ENCODE data around the gene B3GAT2. TPM values are rescaled to one million over a fixed set of nuclear protein-coding genes. Genes with fewer than 3 reads are reported as not detected.

B3GAT2 gene
- polyA plus RNA-seq, 1 donor (not counting 4 experiments of a cell fraction or from before 2014, with no cell fraction given) = 0.01 TPM

DNA sequence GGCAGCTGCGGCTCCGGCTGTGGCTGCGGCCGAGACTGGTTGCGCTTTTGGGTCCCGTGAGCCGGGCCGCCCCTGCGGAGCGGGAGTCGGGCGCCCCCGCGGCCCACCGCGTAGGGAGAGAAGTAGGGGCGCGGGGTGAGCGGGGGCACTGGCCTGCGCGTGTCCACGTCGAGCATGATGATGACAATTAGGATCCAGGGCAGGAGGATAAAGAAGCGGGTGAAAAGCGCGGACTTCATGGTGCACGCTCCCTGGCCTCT lies 739 bp downstream of the B3GAT2 start:
- DNase-seq (ENCODE audit: low read depth, low spot score) (no peak), FAIRE-seq (no peak)
- Histone ChIP-seq H3K9me1 (ENCODE audit: control insufficient read depth, extremely low read depth, insufficient read depth, low read length) (no peaks in the 10 kb centered on the region), H3K9ac (ENCODE audit: control insufficient read depth, extremely low read depth, insufficient read depth, low read length) (no peak overlapping the region), H3K4me1 (ENCODE audit: control insufficient read depth, extremely low read depth, insufficient read depth, low read length) (peaks cover 4% of the 10 kb centered on the region), H2AFZ (ENCODE audit: control insufficient read depth, low read length) (peak overlapping the region; percentile 58), H3K36me3 (ENCODE audit: control insufficient read depth in 2 of 2, extremely low read depth in 1 of 2, insufficient read depth in 2 of 2, low read length in 2 of 2) (no peaks in the 10 kb centered on the region), H3K9me3 (ENCODE audit: control insufficient read depth, low read depth, low read length) (no peaks in the 10 kb centered on the region), H4K20me1 (ENCODE audit: control insufficient read depth, extremely low read depth, insufficient read depth, low read length) (no peaks in the 10 kb centered on the region), H3K27ac (ENCODE audit: control insufficient read depth, insufficient read depth, low read length) (no peak overlapping the region), H3K4me2 (ENCODE audit: control insufficient read depth, extremely low read depth, insufficient read depth, low read depth, low read length) (peak overlapping the region; percentile 74), H3K27me3 (ENCODE audit: control insufficient read depth, extremely low read depth, insufficient read depth, low read length) (peaks cover 48% of the 10 kb centered on the region), H3K4me3 (ENCODE audit: control insufficient read depth in 2 of 3, extremely low read depth in 1 of 3, insufficient read depth in 2 of 3, low read depth in 1 of 3, low read length in 3 of 3) (peak overlapping the region; percentile 13 to 55 (median 27)), H3K79me2 (ENCODE audit: control insufficient read depth, insufficient read depth, low read length) (no peaks in the 10 kb centered on the region)
- no peak for TF ChIP-seq CTCF (optimal IDR thresholded peaks at IDR 0.05 in 1 of 3, IDR thresholded peaks at IDR 0.05 in 1 of 3, conservative IDR thresholded peaks at IDR 0.05 in 1 of 3; ENCODE audit: extremely low read depth in 1 of 3, insufficient read depth in 2 of 3, low read length in 3 of 3)
- no peak for TF ChIP-seq EZH2 (IDR thresholded peaks at IDR 0.05; ENCODE audit: low read length)
- dilution Hi-C loops (cut with MboI; ENCODE audit: extremely low pct_ligation_motif_present, low sequenced_read_pairs) = no loop called here

DNA sequence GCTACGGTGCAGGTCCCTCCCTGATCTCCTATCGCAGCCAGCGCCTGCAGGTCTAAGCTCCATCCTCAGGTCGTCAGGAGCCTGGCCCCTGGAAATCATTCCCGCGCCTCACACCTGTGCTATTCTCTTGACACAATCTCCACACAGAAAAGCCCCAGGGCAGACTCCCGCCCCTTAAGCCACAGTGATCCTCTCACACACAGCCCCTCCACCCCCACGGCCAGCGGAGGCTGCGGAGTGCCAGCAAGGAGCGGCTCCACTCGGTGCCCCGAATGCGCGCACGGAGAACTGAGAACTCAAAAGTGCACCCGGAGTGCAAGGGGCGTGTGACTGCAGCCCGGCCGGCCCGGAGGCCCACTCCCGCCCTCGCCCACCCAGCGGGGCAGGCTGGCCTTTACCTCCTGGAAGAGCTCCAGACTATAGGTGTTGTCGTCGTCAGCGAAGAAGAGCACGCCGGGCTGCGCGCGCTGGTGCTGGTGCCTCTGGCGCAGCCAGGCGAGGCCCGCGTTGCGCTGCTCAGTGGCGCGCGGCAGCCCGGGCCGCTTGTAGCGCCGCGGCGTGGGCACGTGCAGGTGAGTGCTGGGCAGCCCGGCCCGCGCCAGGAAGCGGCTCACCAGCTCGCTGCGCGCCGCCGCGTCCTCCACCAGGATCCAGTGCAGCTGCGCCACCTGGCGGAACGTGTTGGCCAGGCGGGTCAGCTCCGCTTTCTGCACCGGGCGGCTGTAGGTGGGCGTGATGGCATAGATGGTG lies 1.2 kb downstream of the B3GAT2 start:
- Histone ChIP-seq H3K27ac (ENCODE audit: control insufficient read depth, insufficient read depth, low read length) (no peak overlapping the region), H3K9ac (ENCODE audit: control insufficient read depth, extremely low read depth, insufficient read depth, low read length) (no peak overlapping the region), H3K4me2 (ENCODE audit: control insufficient read depth, extremely low read depth, insufficient read depth, low read depth, low read length) (peak overlapping the region; percentile 74), H3K9me1 (ENCODE audit: control insufficient read depth, extremely low read depth, insufficient read depth, low read length) (no peaks in the 10 kb centered on the region), H3K36me3 (ENCODE audit: control insufficient read depth in 2 of 2, extremely low read depth in 1 of 2, insufficient read depth in 2 of 2, low read length in 2 of 2) (no peaks in the 10 kb centered on the region), H3K27me3 (ENCODE audit: control insufficient read depth, extremely low read depth, insufficient read depth, low read length) (peaks cover 48% of the 10 kb centered on the region), H3K4me1 (ENCODE audit: control insufficient read depth, extremely low read depth, insufficient read depth, low read length) (peaks cover 4% of the 10 kb centered on the region), H3K79me2 (ENCODE audit: control insufficient read depth, insufficient read depth, low read length) (no peaks in the 10 kb centered on the region), H3K9me3 (ENCODE audit: control insufficient read depth, low read depth, low read length) (no peaks in the 10 kb centered on the region), H2AFZ (ENCODE audit: control insufficient read depth, low read length) (peak overlapping the region; percentile 58), H4K20me1 (ENCODE audit: control insufficient read depth, extremely low read depth, insufficient read depth, low read length) (no peaks in the 10 kb centered on the region), H3K4me3 (ENCODE audit: control insufficient read depth in 2 of 3, extremely low read depth in 1 of 3, insufficient read depth in 2 of 3, low read depth in 1 of 3, low read length in 3 of 3) (peak overlapping the region; percentile 30 to 55 (median 54))
- FAIRE-seq (no peak), DNase-seq (ENCODE audit: low read depth, low spot score) (peak; percentile 1)
- dilution Hi-C loops (cut with MboI; ENCODE audit: extremely low pct_ligation_motif_present, low sequenced_read_pairs) = no loop called here
- no peak for TF ChIP-seq EZH2 (IDR thresholded peaks at IDR 0.05; ENCODE audit: low read length)
- peak; percentile 50 to 98 (median 90) for TF ChIP-seq CTCF (optimal IDR thresholded peaks at IDR 0.05 in 1 of 3, IDR thresholded peaks at IDR 0.05 in 1 of 3, conservative IDR thresholded peaks at IDR 0.05 in 1 of 3; ENCODE audit: extremely low read depth in 1 of 3, insufficient read depth in 2 of 3, low read length in 3 of 3)
